SH-SY5Y (cell line): ENCODE data around the gene TAAR8.

Experiments used
- GATA2 ChIP-seq: IDR thresholded peaks from 2 replicates; pipeline ENCODE4 v1.6.1; 2011; ENCODE audit warnings: mild to moderate bottlenecking, low read depth, low read length
- GATA3 ChIP-seq: IDR thresholded peaks from 2 replicates; pipeline ENCODE4 v1.6.1; 2011; ENCODE audit warnings: low read depth, mild to moderate bottlenecking, low read length, moderate library complexity

GRCh38 chr6:132515386-132515785, 37.1 kb upstream of the TAAR8 start:
- TF ChIP-seq GATA3 (no peak), GATA2 (no peak)
